DND-41 (cell line): ENCODE measurements around the gene PLEKHA8.
A peak's percentile ranks its signal among the peaks of the same experiment; 100 is the strongest.

Source experiments
- EZH2 ChIP-seq: IDR thresholded peaks from 3 replicates; pipeline ENCODE4 v1.6.1; 2012; ENCODE audit warnings: borderline replicate concordance, low read depth, mild to moderate bottlenecking, moderate library complexity, low read length, inconsistent platforms; ENCODE audit not compliant: severe bottlenecking
- TF ChIP-seq, protein P1 (sequence below): IDR thresholded peaks from 2 replicates; pipeline ENCODE4 v1.5.1; 2012; ENCODE audit warnings: borderline replicate concordance, low read length, moderate library complexity, mild to moderate bottlenecking; ENCODE audit not compliant: poor library complexity, severe bottlenecking; ENCODE audit errors: extremely low read depth

GRCh38 chr7:30074422-30075030 is 46.3 kb downstream of the PLEKHA8 start:
- TF ChIP-seq, protein P1, sequence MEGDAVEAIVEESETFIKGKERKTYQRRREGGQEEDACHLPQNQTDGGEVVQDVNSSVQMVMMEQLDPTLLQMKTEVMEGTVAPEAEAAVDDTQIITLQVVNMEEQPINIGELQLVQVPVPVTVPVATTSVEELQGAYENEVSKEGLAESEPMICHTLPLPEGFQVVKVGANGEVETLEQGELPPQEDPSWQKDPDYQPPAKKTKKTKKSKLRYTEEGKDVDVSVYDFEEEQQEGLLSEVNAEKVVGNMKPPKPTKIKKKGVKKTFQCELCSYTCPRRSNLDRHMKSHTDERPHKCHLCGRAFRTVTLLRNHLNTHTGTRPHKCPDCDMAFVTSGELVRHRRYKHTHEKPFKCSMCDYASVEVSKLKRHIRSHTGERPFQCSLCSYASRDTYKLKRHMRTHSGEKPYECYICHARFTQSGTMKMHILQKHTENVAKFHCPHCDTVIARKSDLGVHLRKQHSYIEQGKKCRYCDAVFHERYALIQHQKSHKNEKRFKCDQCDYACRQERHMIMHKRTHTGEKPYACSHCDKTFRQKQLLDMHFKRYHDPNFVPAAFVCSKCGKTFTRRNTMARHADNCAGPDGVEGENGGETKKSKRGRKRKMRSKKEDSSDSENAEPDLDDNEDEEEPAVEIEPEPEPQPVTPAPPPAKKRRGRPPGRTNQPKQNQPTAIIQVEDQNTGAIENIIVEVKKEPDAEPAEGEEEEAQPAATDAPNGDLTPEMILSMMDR: peak; percentile 61
- TF ChIP-seq EZH2: no peak
